Fibroblast of pulmonary artery (primary cell): Measurements from ENCODE around the gene BRWD1.

Experiments used
- DNase-seq: peaks from one replicate; pipeline ENCODE4 v3.0.0-alpha.2; 2010; ENCODE audit warnings: low read depth
- H3K4me3 ChIP-seq: replicated peaks from 2 replicates; pipeline ENCODE4 v1.5.1; 2011; ENCODE audit warnings: low read depth, mild to moderate bottlenecking, control low read depth, low read length, moderate library complexity
- CTCF ChIP-seq: IDR thresholded peaks from 2 replicates; pipeline ENCODE4 v1.5.1; 2011; ENCODE audit warnings: mild to moderate bottlenecking, control low read depth, low read length, inconsistent platforms; ENCODE audit errors: missing control alignments

BRWD1 gene

GRCh38 chr21:39313042-39313570 is 326 bp downstream of the BRWD1 start:
- no peak for TF ChIP-seq CTCF
- no peak for DNase-seq
- peak overlapping the region; percentile 74 for H3K4me3 ChIP-seq

- no peak for TF ChIP-seq CTCF
- peak; percentile 93 for DNase-seq
- peak overlapping the region; percentile 74 for H3K4me3 ChIP-seq
Measured at GRCh38 chr21:39312112-39313041, 1.1 kb downstream of the BRWD1 start.

- no peak for DNase-seq
- H3K4me3 ChIP-seq, result no peak overlapping the region
- TF ChIP-seq CTCF, result no peak
Measured at GRCh38 chr21:39311164-39311563, 2.3 kb downstream of the BRWD1 start.

- DNase-seq, result no peak
- no peak for TF ChIP-seq CTCF
- H3K4me3 ChIP-seq, result no peak overlapping the region
Measured at GRCh38 chr21:39307466-39307865, 6.0 kb downstream of the BRWD1 start.

- DNase-seq, result no peak
- TF ChIP-seq CTCF, result no peak
- no peak overlapping the region for H3K4me3 ChIP-seq
Measured at GRCh38 chr21:39300587-39300986, 12.8 kb downstream of the BRWD1 start.

GRCh38 chr21:39296891-39297290 is 16.5 kb downstream of the BRWD1 start:
- TF ChIP-seq CTCF, result no peak
- no peak overlapping the region for H3K4me3 ChIP-seq
- DNase-seq, result no peak

- DNase-seq, result peak; percentile 8
- no peak overlapping the region for H3K4me3 ChIP-seq
- no peak for TF ChIP-seq CTCF
Measured at GRCh38 chr21:39288987-39289386, 24.4 kb downstream of the BRWD1 start.
